HG02623 (cell line): ENCODE data around the gene MYRF.

Source experiments
- ATAC-seq: cut with Tn5 transposase; IDR thresholded peaks from one replicate; pipeline ENCODE4 v1.9.1; 2021; ENCODE audit warnings: moderate library complexity; ENCODE audit not compliant: unreplicated experiment

Gene MYRF

DNA sequence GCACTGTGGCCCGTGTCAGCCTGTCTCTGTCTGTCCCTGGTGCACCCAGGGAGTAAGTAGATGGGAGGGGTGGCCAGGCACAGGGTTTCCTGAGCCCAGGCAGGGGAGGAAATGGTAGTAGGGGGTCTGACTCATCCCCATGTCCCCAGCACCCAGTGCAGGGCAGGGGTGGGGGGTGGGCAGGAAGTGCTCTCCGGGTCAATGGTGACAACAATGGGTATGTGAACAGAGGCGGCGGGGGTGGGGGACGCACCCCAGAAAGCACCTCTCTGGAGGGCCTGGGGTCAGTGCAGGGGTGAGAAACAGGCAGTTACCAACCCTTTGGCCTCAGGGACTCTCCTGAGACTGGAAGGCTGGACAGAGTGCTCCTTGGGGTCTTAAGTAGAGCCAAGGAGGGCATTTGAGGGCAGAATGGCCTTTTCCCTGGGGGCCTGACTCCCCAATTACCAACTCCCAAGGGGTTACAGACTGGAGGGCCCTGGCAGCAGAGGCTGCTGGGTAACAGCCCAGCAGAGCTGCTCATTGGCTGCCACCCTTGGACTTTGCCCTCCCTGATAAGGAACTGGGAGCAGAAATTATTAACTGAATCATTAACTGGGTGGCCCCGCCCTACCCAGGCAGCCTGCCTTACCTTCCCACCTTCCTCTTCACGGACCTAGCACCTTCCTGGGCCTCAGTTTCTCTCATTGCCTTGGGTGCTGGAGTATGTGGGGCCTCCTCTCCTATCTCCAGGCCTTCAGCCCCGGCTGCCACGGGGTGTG, 4.2 kb downstream of the MYRF start:
- ATAC-seq = no peak

DNA sequence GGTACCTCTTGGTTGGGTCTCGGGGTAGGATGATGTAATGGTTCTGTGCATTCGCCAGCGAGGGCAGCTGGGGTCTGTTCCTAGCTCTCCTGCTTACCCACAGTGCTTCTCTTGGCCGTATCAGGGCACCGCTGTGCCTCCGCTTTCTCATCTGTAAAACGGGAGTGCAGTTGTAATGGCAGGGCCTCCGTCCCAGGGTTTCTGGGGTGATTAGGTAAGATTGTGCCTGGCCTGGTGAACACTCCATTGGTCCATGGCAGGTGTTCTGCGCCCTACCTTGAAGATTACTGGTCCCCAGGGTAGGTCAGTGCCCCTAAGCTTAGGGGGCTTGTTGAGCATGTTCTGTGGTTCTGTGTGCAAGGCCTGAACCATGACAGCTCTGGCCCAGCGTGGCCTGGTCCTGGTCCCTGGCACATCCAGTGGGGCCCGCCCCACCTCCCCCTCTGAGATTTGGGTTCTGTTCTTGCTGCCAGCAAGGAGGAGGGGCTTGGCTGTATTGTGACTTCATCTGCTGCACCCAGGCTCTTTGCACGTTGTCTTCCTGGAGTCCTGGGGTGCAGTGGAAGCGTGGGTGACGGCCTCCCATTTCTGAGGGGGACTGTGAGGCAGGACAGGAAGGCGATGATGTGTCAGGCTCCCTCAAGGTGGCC, 4.9 kb downstream of the MYRF start:
- no peak for ATAC-seq

DNA sequence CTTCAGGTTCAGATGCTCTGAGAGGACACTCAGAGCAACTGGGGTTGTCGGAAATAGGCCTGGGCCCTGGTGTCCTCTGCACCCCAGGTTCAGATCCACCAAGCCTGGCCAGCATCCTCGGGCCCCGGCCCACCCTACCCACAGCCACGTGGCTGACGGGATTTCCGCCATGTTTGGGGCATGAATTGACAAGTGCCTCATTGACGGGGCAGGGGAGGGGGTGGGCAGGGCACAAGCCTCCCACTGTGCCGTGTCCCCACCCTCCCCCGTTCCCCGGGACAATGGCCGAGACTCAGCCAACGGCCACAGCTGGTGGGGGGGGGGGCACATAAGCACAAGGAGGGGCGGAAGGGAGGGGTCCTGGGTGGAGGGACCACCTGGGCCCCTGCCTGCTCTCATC, 8.5 kb downstream of the MYRF start:
- no peak for ATAC-seq

DNA sequence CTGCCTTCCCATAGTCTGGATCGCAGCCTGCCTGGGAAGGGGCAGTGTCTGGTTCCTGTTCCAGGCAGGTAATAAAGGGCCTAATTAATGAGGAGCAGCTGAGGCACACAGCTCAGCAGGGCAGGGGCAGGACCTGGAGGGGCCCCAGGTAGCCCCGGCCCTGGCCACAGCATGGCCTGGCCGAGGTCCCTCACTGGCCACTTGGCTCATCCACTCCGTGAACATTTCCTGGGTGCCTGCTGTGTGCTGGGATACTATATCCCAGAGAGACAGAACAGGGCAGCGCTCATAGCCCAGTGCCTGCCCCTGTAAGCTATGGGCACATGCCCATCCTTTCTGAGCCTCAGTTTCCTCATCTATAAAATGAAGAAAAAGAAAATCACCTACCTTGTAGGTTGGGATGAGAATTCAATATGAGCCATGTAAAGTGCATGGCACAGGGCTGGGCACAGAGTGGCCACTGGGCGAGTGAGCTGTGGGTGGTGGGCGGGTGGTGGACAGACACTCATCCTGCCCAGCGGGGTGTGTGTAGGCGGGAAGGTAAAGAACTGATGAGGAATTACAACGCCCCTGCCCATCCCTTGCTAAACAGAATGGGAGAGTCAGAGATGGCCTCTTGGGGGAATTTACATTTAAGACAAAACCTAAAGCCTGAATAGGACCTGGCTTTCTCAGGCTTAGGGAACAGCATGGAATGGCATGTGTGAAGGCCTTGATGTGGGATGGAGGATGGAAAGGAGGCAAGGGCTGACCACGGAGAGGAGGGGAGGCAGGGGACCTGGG, 9.2 kb downstream of the MYRF start:
- no peak for ATAC-seq

DNA sequence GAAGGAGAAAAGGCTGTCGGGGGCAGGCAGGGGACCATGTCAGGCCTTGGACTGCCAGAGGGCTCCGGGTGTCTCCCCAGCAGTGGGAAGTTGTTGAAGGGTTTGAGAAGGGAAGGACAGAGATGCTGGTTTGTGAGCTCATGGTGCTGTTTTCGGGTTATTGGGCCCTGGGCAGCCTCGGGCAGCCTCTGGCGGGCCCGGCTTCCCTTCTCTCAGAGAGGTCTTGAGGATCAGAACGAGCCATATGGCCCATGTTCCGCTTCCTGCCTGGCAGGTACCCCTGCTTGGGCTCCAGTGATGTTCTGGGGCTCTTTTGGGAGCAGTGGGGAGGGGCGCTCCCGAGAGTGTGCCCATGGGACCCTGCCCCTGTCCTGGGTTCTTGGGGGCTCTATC, 9.8 kb downstream of the MYRF start:
- ATAC-seq = no peak

DNA sequence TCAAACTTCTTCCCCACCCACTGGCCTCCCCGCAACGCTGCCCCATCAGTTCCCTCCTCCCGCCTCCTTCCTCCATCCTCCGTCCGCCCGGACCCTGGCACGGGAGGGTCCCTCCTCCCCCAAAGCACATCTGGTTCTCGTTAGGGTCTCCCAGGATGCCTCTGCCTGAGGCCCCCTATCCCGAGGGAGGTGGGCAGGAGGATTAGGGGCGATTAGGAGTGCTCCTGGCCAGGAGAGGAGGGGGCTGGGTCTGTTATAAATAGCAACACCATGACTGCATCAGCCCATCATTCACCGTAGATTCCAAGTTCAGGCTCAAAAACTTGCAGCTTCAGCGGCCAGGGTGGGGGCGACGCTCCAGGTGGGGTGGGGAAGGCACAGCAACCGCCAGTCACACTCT, 10.4 kb downstream of the MYRF start:
- ATAC-seq = no peak

DNA sequence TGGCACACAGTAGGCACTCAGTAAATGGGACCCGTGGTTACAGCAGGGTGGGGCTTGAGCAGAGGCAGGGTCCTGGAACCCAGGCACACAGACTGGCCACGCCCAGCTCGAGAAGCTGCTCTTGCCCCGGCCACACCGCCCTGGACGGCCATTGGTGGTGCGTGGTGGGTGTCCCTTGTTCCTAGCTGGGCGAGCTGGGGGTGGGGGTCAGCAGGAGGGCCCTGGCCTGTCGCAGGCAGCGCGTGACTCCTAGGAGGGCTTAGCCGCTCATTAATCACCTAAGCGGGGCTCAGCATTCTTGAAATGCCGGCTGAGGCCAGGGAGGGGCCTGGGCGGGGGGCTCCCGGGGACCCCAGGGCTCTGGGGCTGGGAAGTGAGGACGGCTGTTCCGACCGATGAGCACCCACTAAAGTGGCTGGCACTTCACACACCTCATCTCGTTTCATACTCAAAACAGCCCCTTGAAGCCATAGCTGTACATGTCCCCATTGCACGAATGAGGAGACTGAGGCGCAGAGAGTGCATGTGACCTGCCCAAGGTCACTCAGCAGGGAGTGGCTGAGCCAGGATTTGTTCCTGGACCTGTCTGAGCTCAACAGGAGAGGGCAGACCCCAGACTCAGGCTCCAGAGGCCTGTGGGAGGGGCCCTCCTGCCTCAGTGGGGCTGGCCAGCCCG, 11.6 kb downstream of the MYRF start:
- no peak for ATAC-seq

DNA sequence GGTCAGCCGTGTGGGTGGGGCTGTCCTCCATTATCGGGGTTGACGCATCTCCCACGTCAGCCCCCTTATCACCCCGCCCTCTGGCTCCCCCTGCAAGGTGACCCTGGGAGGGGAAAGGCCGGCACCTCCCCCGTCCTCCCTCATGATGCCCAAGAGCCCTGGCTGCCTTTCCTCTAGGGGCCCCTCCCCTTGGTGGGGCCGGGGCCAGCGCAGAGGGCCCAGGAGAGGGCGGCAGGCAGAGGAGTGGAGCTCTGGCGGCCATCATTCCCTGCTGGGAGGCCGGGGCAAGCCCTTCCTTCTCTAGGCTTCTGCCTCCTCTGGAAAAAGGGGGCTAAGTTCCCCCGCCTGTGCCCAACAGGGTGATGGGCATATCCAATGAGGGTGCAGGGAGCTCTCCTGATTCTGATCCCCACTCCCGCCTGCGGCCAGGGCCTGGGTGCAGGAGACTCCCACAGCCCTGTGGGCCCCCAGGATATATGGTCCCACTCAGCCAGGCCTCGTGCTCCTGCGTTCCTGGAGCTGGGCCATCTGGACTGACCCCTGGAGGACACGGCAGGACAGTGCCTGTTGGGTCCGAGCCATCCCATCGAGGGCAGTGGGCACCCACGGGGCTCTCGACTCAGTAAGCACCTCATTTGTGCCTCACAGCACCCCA, 12.3 kb downstream of the MYRF start:
- ATAC-seq = no peak

DNA sequence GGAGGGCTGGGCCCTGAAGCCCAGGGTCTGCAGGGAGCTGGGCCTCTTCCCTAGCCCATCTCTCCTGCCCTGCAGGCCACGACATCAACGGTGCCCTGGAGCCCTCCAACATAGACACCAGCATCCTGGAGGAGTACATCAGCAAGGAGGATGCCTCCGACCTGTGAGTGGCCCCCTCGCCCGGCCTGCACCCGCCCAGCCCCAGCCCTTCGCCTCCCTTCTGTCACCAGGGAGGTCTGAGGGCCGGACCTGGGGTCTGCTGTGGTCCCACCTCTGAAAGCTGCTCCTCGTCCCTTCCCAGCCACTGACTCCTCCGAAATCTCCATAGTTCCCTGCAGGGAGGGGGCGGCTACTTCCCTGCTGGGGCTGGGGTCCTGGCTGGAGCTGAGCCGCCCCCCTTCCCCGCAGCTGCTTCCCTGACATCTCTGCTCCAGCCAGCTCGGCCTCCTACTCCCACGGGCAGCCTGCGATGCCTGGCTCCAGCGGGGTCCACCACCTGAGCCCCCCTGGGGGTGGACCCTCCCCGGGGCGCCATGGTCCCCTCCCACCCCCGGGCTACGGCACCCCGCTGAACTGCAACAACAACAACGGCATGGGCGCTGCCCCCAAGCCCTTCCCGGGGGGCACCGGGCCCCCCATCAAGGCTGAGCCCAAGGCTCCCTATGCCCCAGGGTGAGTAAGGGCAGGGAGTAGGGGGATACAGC, 13.3 kb downstream of the MYRF start:
- no peak for ATAC-seq

DNA sequence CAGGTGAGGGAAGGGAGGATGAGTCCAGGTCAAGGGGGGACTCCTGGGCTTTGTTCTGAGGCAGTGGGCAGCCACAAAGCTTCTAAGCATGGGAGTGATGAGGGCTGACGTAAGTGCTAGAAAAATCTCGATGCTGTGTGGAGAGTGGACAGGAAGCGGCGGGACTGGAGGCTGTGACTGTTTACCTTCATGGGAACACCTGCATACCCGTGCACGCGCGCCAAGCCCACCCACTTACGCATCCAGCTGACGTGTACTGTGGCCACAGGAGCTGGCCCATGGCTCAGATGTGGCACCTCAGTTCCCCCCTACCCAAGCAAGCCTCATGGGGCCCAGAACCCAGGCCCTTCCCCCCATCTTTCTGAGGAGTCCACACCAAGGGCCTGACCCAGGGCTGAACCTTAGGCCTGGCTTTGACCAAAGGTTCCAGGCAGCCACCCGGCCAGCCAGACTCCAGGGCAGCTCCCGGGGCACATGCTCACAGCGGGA, 14.0 kb downstream of the MYRF start:
- ATAC-seq = no peak

DNA sequence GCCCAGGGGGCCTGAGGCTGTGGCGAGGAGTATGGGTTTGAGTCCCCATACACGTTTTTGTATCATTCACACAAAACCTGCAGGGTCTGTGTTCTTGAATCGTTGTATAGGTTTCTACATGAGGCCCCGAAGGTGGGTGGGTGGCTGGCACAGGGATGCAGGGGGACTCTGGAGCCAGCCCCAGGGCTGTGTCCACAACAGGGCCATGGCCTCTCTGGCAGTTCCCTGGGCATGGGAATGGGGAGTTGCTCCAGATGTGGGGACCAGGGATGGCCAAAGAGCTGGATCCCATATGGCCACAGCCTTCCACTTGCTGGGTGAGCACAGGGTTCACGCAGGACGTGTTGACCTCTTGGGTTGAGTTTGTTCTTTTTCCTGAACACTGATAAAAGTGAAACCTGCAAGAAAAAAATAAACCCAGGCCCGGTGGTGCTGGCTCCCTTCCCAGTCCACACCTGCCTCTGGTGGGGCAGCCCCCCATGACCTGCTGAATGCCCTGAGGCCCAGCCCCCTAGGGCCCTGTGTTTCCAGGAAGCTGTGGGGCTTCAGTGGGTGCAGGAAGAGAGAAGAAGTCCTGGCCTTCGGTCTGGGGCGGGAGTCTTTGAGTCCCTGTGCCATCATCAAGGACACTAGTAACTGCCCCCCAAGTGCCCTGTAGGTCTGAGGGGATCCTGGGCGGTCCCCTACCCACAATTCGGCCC, 16.1 kb downstream of the MYRF start:
- no peak for ATAC-seq

DNA sequence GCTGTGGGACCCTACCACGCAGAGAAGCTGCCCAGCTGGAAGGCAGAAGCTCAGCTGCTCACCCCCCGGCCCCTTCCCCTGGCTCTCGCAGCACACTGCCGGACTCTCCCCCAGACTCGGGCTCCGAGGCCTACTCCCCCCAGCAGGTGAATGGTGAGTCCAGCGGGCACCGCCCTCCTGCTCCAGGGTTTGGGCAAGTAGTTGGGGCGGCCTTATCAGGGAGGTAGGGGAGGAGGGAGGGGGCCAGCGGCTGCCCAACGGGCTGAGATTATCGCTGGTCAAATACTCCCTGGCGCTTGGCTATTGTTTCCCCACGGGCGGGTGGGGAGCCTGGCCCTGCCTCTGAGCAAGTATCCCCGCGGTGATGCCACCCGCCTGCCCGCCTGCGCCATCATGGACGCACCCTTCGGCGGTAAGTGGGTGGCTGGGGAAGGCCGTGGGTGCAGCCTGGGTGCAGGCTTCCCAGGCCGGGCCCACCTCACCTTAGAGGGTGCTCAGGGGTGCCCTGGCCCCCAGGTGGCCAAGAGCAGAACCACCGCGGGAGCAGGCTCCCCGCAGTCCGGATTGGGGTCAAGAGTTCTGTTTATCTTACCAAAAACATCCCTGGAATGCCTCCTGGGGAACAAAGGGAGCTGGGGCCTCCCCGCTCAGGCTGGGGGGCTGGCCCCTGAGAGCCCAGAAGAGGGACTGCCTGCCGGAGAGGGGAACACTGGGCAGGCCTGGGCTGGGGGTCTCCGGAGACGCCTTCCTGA, 16.9 kb downstream of the MYRF start:
- ATAC-seq = no peak

DNA sequence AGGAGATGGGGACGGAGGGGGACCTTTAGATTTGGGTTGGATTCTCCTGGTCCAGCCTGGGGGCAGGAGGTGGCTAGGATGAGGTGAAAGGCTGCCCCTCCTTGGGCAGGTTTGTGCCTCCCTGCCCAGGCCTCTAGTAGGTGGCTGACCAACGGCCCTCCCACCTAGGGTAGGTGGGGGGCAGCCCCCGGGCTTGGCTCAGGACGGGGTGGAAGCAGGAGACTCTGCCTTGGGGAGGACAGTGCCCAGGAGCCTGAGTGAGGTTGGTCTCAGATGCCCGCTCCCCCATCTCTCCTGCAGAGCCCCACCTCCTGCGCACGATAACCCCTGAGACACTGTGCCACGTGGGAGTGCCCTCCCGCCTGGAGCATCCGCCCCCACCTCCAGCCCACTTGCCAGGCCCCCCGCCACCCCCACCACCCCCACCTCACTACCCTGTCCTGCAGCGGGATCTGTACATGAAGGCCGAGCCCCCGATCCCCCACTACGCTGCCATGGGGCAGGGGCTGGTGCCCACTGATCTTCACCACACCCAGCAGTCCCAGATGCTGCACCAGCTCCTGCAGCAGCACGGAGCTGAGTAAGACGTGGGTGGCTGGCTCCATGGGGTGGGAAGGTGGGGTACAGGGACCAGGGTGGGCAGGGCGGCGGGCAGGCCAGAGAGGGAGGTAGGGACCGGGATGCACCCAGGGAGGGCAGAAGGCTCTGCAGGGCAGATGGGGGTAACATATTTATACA, 17.7 kb downstream of the MYRF start:
- ATAC-seq = no peak

DNA sequence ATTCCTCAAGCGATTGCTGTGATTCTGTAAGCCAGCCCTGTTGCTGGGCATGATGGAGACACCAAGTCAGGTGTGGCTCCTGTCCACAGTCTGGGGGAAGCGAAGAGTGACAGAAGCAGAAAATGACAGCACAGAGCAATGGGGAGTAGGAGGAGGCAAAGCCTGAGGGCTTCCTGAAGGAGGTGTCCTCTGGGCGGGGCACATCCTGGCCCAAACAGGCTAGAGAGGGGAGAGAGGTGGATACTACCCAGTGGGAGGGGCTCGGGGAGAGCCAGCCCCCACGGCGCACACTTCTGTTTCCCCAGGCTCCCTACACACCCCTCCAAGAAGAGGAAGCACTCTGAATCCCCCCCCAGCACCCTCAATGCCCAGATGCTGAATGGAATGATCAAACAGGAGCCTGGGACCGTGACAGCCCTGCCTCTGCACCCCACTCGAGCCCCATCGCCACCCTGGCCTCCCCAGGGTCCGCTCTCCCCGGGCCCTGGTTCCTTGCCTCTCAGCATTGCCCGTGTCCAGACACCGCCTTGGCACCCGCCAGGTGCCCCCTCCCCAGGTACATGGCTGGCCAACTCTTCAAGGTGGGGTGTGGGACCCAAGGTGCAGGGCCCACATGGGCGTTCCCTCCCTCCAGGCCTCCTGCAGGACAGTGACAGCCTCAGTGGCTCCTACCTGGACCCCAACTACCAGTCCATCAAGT, 18.9 kb downstream of the MYRF start:
- ATAC-seq = no peak

DNA sequence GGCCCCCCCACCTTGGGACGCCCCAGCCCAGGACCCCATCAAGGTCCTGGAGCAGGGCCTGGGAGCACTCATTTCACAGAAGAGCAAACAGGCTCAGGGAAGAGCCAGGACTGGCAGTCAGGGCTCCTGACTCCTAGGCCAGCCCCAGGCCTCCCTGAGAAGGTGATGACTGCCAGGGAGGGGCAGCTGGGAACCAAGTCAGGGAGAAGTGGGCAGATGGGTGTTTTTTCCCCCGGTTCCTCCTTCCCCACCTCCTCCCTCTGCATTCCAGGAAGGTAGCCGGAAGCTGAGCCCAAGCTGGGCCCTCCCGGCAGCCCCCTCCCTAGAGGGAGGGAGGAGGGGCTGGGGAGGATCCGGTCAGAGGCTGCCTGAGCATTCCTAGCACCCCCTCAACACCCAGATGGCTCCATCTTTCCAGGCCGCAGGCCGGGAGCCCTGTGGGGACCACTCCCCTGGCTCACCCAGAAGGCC, 19.6 kb downstream of the MYRF start:
- no peak for ATAC-seq

DNA sequence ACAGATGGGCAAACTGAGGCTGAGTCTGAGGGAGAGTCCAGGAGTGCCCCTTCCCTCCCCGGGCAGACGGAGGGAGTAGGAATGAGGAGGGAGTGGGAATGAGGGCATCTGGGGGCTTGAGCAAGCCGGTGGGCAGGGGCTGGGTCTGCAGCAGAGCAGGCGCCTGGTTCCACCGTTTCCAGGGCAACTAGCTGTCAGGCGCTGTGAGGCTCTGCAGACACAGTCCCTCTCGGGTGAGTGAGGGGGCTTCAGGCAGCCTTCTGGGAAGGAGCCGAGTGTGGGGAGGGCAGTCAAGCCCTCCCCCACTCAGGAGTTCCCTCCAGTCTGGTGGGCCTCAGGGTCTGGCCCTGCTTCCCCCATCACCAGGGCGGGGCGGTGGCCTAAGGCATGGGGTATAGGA, 20.9 kb downstream of the MYRF start:
- ATAC-seq = no peak

DNA sequence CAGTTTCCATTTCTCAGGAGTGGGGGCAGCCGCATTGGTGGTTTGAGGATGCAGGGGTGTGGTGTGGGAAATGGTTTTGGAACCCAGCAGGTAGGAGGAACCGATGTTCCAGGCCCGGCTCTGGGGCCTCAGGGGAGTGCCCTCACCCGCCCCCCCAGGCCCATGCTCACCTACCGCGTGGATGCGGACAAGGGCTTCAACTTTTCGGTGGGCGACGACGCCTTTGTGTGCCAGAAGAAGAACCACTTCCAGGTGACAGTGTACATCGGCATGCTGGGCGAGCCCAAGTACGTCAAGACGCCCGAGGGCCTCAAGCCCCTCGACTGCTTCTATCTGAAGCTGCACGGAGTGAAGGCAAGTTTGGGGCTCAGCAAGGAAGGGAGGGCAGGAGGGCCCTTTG, 21.4 kb downstream of the MYRF start:
- ATAC-seq = no peak
